Mesendoderm (in vitro differentiated cells): ENCODE measurements around the gene RNMT.
A peak's percentile ranks its signal among the peaks of the same experiment; 100 is the strongest.

Experiments
- DNase-seq: peaks from one replicate; pipeline ENCODE4 v3.0.0; 2013
- H2AK5ac ChIP-seq: 2 replicates; pipeline ENCODE4 v1.6.1; 2013; ENCODE audit warnings: low read length, inconsistent platforms
- H2BK120ac ChIP-seq: 2 replicates; pipeline ENCODE4 v1.6.1; 2013; ENCODE audit warnings: low read depth, mild to moderate bottlenecking, low read length, moderate library complexity, mixed read lengths
- H2BK15ac ChIP-seq: replicated peaks from 2 replicates; pipeline ENCODE4 v1.6.1; 2013; ENCODE audit warnings: low read depth, mild to moderate bottlenecking, moderate library complexity
- H2BK5ac ChIP-seq: 2 replicates; pipeline ENCODE4 v1.6.1; 2013; ENCODE audit warnings: low read length, inconsistent platforms
- H3K18ac ChIP-seq: 2 replicates; pipeline ENCODE4 v1.6.1; 2013; ENCODE audit warnings: mild to moderate bottlenecking, low read length, mixed read lengths
- H3K23ac ChIP-seq: one replicate; pipeline ENCODE4 v1.6.1; 2013; ENCODE audit warnings: low read length
- H3K27ac ChIP-seq: 2 replicates; pipeline ENCODE4 v1.5.1; 2013; ENCODE audit warnings: low read depth, mild to moderate bottlenecking, inconsistent platforms, low read length, moderate library complexity
- H3K27me3 ChIP-seq: 2 replicates; pipeline ENCODE4 v1.6.1; 2013; ENCODE audit warnings: low read length, control low read depth, mild to moderate bottlenecking, inconsistent platforms; ENCODE audit not compliant: insufficient read depth, poor library complexity
- H3K36me3 ChIP-seq: 2 replicates; pipeline ENCODE4 v1.6.1; 2013; ENCODE audit warnings: low read length, inconsistent platforms; ENCODE audit not compliant: control insufficient read depth, insufficient read depth
- H3K4ac ChIP-seq: one replicate; pipeline ENCODE4 v1.6.1; 2013; ENCODE audit warnings: low read depth, mild to moderate bottlenecking, low read length, moderate library complexity
- H3K4me1 ChIP-seq: 2 replicates; pipeline ENCODE4 v1.6.1; 2013; ENCODE audit warnings: low read depth, low read length, inconsistent platforms; ENCODE audit not compliant: control insufficient read depth
- H3K4me2 ChIP-seq: 2 replicates; pipeline ENCODE4 v1.6.1; 2013; ENCODE audit warnings: low read length
- H3K4me3 ChIP-seq: 2 replicates; pipeline ENCODE4 v1.5.1; 2013; ENCODE audit warnings: mild to moderate bottlenecking, low read length
- H3K56ac ChIP-seq: one replicate; pipeline ENCODE4 v1.6.1; 2013; ENCODE audit warnings: low read length
- H3K79me1 ChIP-seq: 2 replicates; pipeline ENCODE4 v1.6.1; 2013; ENCODE audit warnings: low read length, inconsistent platforms
- H3K79me2 ChIP-seq: 2 replicates; pipeline ENCODE4 v1.6.1; 2013; ENCODE audit warnings: mild to moderate bottlenecking, low read length; ENCODE audit not compliant: control insufficient read depth, insufficient read depth
- H3K9ac ChIP-seq: 2 replicates; pipeline ENCODE4 v1.6.1; 2013; ENCODE audit warnings: low read length, inconsistent platforms
- H4K5ac ChIP-seq: one replicate; pipeline ENCODE4 v1.6.1; 2013; ENCODE audit warnings: low read length
- H4K8ac ChIP-seq: one replicate; pipeline ENCODE4 v1.6.1; 2013; ENCODE audit warnings: low read depth, mild to moderate bottlenecking, control low read depth, low read length, moderate library complexity
- WGBS: extraction: QIAGEN DNeasy Blood & Tissue Kit; methylation state at CpG from one replicate; pipeline ENCODE4 v1.1.7; 2013; ENCODE audit warnings: low lambda C conversion rate, missing lambda C conversion rate; ENCODE audit not compliant: insufficient coverage; ENCODE audit errors: extremely low coverage; 5-methylcytosine and 5-hydroxymethylcytosine counted together

Gene RNMT

DNA sequence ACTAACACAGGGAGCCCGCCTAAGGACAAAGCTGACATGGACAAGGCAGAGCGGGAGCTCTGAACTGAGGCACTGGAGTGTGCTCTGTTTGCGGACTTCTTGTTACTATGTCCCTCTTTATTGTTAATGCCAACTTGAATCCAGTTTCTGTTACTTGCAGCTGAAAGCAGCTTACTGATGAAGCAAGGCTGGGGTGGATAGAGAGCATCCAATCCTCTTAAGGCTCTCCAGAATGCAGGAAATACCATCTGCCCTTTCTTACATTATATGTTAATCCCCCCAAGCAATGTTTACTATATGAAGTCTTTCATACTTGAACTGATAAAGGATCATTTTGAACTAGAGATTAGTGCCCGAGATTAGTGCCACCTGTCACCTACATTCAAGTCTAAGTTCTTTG is 9.6 kb upstream of the RNMT start:
- no peaks in the 10 kb centered on the region for H3K36me3 ChIP-seq
- no peak overlapping the region for H3K56ac ChIP-seq
- no peak overlapping the region for H2AK5ac ChIP-seq
- DNase-seq: no peak
- H3K27me3 ChIP-seq: no peaks in the 10 kb centered on the region
- H4K5ac ChIP-seq: no peak overlapping the region
- no peak overlapping the region for H3K23ac ChIP-seq
- no peak overlapping the region for H3K27ac ChIP-seq
- H2BK120ac ChIP-seq: no peak overlapping the region
- H3K4me1 ChIP-seq: peaks cover 2% of the 10 kb centered on the region
- no peak overlapping the region for H2BK5ac ChIP-seq
- H3K9ac ChIP-seq: no peak overlapping the region
- H3K4ac ChIP-seq: no peak overlapping the region
- peaks cover 36% of the 10 kb centered on the region for H3K79me2 ChIP-seq
- H2BK15ac ChIP-seq: no peak overlapping the region
- no peak overlapping the region for H4K8ac ChIP-seq
- no peak overlapping the region for H3K18ac ChIP-seq
- H3K4me2 ChIP-seq: no peak overlapping the region
- H3K79me1 ChIP-seq: peaks cover 24% of the 10 kb centered on the region
- no peak overlapping the region for H3K4me3 ChIP-seq
- WGBS: no CpG with 5 or more reads among the region's 4 CpGs

DNA sequence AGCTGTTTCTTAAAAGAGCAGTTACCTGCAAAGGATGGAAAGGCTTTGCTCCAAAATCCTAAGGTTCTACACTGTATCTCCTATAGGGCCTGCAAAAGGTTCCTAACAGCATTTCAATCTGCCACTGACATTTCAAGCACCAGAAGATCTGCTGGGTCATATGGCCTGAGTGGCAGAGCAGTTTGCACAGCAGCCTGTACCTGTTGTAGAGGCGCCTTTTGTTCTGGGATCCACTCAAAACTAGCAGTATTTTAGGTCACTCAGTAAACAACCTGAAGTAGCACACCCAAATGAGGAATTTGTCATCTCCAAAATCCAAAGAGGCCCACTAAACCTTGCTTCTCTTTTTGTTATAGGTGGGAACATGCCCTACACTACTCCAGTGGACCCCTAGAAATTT is 6.3 kb upstream of the RNMT start:
- Histone ChIP-seq H3K79me1 (peaks cover 26% of the 10 kb centered on the region), H2AK5ac (no peak overlapping the region), H3K27me3 (no peaks in the 10 kb centered on the region), H3K27ac (no peak overlapping the region), H3K79me2 (peaks cover 41% of the 10 kb centered on the region), H2BK120ac (no peak overlapping the region), H4K8ac (no peak overlapping the region), H2BK15ac (no peak overlapping the region), H3K4me2 (no peak overlapping the region), H3K36me3 (no peaks in the 10 kb centered on the region), H3K4ac (no peak overlapping the region), H4K5ac (no peak overlapping the region), H2BK5ac (no peak overlapping the region), H3K23ac (no peak overlapping the region), H3K4me3 (no peak overlapping the region), H3K4me1 (no peaks in the 10 kb centered on the region), H3K9ac (no peak overlapping the region), H3K18ac (no peak overlapping the region), H3K56ac (no peak overlapping the region)
- WGBS: no CpG with 5 or more reads among the region's 1 CpG
- DNase-seq: no peak

DNA sequence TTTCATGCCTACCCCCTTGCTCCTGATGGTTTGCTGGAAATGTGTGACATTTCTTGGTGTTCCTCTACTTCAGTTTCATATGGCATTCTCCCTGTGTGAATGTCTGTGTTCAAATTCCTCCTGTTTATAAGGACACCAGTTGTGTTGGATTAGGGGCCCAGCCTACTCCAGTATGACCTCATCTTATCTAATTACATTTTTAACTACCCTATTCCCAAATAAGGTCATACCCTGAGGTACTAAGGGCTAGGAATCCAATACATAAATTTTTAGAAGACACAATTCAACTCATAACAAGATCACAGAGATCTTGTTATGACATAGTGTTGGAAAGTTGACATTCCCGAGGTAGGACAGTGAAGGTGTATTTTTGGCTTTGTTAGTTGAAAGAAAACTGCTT is 5.6 kb upstream of the RNMT start:
- H3K23ac ChIP-seq: no peak overlapping the region
- H2AK5ac ChIP-seq: no peak overlapping the region
- no CpG with 5 or more reads among the region's 1 CpG for WGBS
- H3K27me3 ChIP-seq: no peaks in the 10 kb centered on the region
- no peak overlapping the region for H4K5ac ChIP-seq
- H3K4ac ChIP-seq: no peak overlapping the region
- no peak overlapping the region for H2BK120ac ChIP-seq
- H3K36me3 ChIP-seq: no peaks in the 10 kb centered on the region
- H3K4me2 ChIP-seq: no peak overlapping the region
- H3K56ac ChIP-seq: no peak overlapping the region
- no peak for DNase-seq
- no peak overlapping the region for H3K9ac ChIP-seq
- H2BK5ac ChIP-seq: no peak overlapping the region
- H2BK15ac ChIP-seq: no peak overlapping the region
- no peak overlapping the region for H3K27ac ChIP-seq
- peaks cover 44% of the 10 kb centered on the region for H3K79me2 ChIP-seq
- no peak overlapping the region for H3K4me3 ChIP-seq
- H3K4me1 ChIP-seq: no peaks in the 10 kb centered on the region
- H4K8ac ChIP-seq: no peak overlapping the region
- H3K18ac ChIP-seq: no peak overlapping the region
- peaks cover 26% of the 10 kb centered on the region for H3K79me1 ChIP-seq

DNA sequence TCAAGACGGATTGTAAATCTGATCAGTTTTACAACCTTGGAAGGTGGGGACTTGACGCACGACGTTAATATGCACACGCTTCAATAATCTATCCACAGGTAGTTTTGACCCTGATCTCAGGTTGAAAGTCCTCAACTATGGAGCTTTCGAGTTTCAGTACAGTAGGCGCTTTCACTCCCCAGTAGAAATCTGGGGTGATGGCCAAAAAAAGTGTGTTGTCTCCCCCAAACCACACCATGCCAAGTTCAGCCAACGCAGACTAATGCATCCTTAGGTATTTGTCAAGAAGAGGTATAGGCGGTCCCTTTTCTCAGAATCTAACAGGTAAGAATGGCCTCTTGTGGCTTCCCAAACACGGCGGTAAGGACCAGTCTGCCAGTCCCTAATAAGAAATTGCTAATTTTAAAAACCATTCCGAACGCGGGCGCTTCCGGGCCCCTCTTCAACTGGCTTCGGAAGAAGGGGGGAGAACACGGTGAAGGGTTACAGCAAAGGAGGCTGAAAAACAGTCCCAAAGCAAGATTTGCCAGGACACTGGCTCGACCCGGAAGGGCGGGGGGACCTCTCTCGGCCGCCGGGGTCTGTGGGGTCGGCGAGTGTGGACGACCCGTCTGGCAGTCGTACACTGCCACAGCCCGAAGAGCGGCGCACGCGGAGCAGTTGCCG is 774 bp upstream of the RNMT start:
- no peak overlapping the region for H3K23ac ChIP-seq
- no peak overlapping the region for H4K8ac ChIP-seq
- H3K27ac ChIP-seq: no peak overlapping the region
- H2BK120ac ChIP-seq: no peak overlapping the region
- no peak overlapping the region for H3K4ac ChIP-seq
- H3K79me2 ChIP-seq: peaks cover 52% of the 10 kb centered on the region
- H3K4me1 ChIP-seq: peaks cover 2% of the 10 kb centered on the region
- no peak for DNase-seq
- H2BK5ac ChIP-seq: no peak overlapping the region
- no peak overlapping the region for H4K5ac ChIP-seq
- H3K36me3 ChIP-seq: no peaks in the 10 kb centered on the region
- peak overlapping the region; percentile 41 for H3K4me3 ChIP-seq
- H2AK5ac ChIP-seq: no peak overlapping the region
- no peaks in the 10 kb centered on the region for H3K27me3 ChIP-seq
- H2BK15ac ChIP-seq: no peak overlapping the region
- H3K9ac ChIP-seq: peak overlapping the region; percentile 62
- peak overlapping the region; percentile 56 for H3K18ac ChIP-seq
- H3K4me2 ChIP-seq: peak overlapping the region; percentile 15
- no CpG with 5 or more reads among the region's 35 CpGs for WGBS
- peaks cover 21% of the 10 kb centered on the region for H3K79me1 ChIP-seq
- peak overlapping the region; percentile 90 for H3K56ac ChIP-seq

DNA sequence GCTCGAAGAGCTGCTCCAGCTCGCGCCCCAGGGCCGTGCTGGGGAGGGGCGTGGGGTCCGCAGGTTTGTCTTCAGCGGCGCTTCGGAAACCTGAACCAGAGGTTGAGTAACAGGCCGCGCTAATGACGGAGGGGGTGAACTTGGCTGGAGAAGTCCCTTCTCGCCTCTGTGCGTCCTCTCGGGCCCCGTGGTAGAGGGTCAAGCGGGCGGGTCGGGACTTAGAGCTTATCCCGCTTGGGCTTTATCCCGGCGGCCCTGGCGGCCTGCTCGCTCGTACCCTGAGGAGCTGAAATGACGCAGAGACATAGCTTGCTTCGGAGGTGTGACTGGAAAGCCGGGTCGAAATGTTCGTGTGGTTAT is 479 bp downstream of the RNMT start:
- Histone ChIP-seq H4K8ac (no peak overlapping the region), H3K18ac (no peak overlapping the region), H3K4me1 (peaks cover 2% of the 10 kb centered on the region), H3K36me3 (no peaks in the 10 kb centered on the region), H3K27me3 (no peaks in the 10 kb centered on the region), H3K79me2 (peaks cover 43% of the 10 kb centered on the region), H3K23ac (no peak overlapping the region), H2BK15ac (no peak overlapping the region), H3K4ac (peak overlapping the region; percentile 87), H3K27ac (peak overlapping the region; percentile 39), H3K4me2 (peak overlapping the region; percentile 82), H3K9ac (peak overlapping the region; percentile 86), H3K4me3 (peak overlapping the region; percentile 96), H3K56ac (peak overlapping the region; percentile 95), H2AK5ac (no peak overlapping the region), H4K5ac (no peak overlapping the region), H3K79me1 (peaks cover 17% of the 10 kb centered on the region), H2BK5ac (no peak overlapping the region), H2BK120ac (no peak overlapping the region)
- DNase-seq: peak; percentile 80
- no CpG with 5 or more reads among the region's 30 CpGs for WGBS

DNA sequence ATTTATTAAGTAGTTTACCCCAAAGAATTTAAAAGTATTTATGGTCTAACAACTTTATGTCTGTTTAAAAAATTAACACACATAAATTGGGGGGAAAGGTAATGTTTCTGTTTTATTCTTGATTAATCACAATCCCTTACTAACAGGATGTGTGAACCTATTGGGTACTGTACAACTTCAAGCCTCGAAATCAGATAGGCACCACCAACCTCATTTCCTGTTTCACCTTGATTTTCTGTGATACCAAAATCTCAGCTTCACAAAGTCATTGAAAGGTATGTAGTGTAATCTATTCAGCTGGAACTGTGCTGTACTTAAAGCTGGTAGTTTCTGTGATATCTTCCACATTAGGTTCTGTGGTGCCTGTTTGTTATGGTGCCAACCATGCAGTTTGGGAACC is 4.0 kb downstream of the RNMT start:
- Histone ChIP-seq H2BK5ac (no peak overlapping the region), H3K79me1 (peaks cover 8% of the 10 kb centered on the region), H3K4me3 (no peak overlapping the region), H3K4ac (no peak overlapping the region), H3K79me2 (peaks cover 28% of the 10 kb centered on the region), H3K36me3 (no peaks in the 10 kb centered on the region), H2BK15ac (no peak overlapping the region), H3K4me1 (peaks cover 2% of the 10 kb centered on the region), H3K18ac (no peak overlapping the region), H3K27me3 (no peaks in the 10 kb centered on the region), H4K5ac (no peak overlapping the region), H3K4me2 (no peak overlapping the region), H3K27ac (no peak overlapping the region), H2BK120ac (no peak overlapping the region), H2AK5ac (no peak overlapping the region), H3K56ac (no peak overlapping the region), H3K9ac (no peak overlapping the region), H4K8ac (no peak overlapping the region), H3K23ac (no peak overlapping the region)
- no CpG with 5 or more reads among the region's 1 CpG for WGBS
- DNase-seq: no peak
